Germinal center (tissue), 1 donor: ENCODE results near the gene CIRBP.

Source experiments
- DNase-seq: peaks from one replicate; pipeline ENCODE4 v3.0.0; 2012; ENCODE audit warnings: mixed read lengths, low spot score

CIRBP gene

DNA sequence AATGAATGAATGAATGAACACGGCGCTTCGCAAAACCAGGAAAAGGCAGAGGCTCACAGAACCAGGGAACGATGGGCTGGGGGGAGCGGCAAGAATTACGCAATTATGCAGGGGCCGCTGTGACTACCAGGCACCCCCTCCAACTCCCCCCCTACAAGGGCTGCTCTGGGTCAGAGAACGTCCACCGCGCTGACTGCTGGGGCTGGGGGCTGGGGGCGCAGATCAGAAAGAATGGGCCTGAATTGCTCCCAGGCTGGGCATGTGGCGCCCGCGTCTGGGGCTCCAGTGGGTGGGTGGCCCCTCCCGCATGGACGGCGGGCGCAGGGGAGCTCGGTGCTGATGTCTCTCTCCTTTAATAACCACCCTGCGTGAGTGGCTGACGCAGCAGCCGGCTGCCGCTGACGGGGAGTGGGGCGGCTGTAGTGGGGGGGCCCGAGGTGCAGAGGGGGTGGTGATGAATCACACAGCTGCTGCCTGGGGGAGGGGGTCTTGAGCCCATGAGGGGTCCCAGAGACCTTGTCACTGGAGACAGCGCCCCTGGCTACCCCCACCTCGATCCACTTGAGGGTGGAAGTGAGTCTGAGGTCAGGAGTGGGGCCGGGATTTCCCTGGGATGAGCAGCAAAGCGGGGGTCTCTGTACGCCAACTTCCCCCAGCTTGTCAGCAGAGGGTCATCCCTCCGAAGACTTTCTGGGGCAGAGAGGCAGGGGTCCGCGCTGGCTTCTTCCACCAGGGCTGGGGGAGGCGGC, 1.5 kb upstream of the CIRBP start:
- DNase-seq: no peak

DNA sequence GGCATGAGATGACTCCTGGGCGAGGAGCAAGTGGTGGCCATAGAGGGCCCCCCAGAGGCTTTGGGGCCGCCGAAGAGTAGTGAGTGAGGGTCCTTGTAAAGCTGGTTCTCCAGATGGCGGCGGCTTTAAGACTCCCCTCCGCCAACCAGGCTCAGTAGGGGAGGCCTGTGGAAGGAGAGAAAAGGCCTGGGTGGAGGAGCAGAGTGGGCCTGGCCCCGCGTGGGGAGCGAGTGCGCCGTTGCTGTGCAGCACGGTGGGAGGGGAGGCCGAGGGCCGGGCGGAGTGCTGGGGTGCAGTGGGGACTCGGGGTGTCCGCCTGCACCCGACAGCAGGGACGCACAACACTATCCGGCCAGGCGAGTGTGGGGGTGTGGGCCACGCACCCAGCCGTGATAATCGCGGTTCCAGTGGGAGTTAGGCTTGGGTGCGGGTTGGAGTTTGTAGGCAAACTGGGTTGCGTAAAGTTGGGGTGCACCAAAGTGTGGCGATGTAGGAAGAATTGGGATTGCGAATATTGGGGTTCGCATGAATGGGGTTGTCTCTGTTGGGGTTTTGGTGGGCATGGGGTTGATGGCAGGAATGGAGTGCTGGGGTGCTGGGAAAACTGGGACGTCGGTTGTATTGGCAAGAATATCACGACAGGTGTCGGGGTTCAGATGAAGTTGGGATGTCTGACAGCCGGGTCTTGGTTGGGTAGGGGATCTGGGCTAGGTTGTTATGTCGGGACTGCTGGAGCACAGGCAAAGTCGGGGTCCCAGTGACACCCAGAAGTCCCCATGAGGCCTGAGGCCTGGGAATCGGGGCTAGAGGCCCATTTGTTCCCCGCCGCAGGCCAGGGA, 687 bp upstream of the CIRBP start:
- DNase-seq: no peak

DNA sequence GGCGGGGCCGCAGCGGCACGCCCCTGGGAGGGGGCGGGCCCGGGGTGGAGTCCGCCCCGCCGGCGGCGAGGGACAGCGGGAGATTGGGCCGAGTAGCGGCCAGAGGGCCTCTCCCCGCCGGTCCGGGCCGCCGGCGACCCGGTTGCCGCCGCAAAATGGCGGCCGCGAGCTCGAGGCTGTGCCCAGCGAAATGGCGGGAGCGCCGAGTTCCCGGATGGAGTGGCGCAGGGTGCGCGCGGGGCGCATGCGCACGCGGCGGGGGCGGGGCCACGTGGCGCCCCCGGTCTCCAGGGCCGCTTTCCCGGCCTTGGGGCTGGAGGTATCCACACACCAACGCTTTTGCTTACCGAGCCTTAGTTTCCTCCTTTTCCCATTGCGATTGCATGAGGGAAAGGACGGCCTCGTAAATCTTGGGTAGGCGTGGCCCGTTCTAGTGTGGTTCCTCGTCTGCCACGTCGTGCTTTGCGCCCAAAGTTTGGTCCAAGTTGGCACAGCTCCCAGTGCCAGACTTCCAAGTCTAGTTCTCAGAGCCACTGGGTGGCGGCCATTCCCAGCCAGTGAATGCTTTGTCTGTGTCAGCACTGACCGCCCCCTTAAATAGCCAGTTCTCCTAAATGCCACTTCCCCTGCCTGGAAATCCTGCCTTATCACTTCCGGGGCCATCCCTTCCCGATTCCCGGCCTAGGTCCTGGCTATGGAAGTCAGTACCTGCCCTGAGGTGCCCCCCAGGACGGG, 513 bp downstream of the CIRBP start:
- DNase-seq: peak; percentile 88

DNA sequence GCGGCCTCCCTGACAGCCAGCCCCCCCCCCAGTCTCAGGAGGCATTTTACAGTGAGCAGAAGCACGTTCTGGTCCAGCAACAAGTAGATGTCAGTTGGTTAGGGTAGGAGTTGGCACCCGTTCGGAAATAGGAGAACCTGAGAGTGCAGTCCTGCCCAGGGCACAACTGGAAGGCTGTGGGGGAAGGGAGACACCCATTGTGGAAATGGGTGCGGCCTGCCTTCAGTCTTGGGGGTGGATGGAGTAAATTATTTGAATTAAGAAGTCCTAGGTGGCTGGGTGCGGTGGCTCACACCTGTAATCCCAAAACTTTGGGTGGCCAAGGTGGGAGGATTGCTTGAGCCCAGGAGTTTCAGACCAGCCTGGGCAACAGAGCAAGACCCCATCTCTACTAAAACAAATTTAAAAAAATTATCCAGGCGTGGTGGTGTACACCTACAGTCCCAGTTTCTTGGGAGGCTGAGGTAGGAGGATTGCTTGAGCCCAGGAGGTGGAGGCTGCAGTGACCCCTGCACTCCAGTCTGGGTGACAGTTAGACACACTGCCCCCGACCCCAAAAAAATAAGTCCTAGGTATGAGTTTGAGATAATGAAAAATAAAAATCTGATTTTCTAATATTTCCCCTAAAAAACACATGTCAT, 1.2 kb downstream of the CIRBP start:
- no peak for DNase-seq

DNA sequence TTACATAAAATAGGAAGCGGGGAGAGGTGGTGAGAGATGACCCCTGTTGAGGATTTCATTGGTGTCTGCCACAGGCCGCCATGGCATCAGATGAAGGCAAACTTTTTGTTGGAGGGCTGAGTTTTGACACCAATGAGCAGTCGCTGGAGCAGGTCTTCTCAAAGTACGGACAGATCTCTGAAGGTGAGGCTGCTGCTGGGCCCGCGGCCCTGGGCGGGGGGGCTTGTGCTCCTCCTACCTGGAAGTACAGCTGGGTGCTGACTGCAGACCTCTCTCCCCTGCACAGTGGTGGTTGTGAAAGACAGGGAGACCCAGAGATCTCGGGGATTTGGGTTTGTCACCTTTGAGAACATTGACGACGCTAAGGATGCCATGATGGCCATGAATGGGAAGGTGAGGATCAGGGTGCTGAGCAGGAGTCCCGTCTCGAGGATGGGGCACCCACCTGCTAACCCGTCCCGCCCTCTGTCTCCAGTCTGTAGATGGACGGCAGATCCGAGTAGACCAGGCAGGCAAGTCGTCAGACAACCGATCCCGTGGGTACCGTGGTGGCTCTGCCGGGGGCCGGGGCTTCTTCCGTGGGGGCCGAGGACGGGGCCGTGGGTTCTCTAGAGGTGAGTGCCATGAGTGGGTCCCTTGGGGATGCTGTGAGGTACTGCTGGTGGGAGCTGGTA, 1.9 kb downstream of the CIRBP start:
- no peak for DNase-seq

DNA sequence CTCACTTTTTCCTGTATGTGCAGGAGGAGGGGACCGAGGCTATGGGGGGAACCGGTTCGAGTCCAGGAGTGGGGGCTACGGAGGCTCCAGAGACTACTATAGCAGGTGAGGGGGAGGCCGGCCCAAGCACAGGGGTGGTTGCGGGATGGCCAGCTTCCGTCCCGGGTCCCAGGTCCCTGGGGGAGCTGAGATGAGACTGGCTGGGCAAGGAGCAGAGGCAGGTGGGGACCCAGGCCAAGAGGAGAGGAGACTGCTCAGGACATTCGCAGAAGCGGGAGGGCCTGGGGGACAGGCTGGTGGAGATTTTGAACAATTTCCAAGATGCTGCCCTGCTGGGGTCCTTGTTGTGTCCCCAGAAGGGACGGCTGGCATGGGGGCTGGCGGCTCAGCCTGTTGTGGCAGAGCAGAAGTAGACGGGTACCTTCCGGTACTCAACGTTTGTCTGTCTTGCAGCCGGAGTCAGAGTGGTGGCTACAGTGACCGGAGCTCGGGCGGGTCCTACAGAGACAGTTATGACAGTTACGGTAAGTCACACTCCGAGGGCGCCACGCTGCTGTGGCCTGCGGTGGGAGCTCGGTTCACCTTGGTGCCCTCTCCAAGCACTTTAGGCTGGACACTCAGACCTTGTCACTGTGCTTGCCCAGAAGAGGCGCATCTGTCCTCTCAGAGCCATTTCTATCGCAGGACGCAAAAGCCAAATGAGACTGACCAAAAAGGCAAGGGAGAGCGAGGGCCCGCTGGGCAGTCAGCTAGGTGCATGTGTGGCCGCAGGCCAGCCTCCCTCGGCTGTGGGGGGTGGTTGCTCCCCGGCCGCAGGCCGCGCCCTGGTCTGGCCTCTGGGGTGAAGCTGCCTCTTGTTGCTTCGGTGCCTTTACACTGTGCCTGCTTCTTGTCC, 2.6 kb downstream of the CIRBP start:
- DNase-seq: no peak

DNA sequence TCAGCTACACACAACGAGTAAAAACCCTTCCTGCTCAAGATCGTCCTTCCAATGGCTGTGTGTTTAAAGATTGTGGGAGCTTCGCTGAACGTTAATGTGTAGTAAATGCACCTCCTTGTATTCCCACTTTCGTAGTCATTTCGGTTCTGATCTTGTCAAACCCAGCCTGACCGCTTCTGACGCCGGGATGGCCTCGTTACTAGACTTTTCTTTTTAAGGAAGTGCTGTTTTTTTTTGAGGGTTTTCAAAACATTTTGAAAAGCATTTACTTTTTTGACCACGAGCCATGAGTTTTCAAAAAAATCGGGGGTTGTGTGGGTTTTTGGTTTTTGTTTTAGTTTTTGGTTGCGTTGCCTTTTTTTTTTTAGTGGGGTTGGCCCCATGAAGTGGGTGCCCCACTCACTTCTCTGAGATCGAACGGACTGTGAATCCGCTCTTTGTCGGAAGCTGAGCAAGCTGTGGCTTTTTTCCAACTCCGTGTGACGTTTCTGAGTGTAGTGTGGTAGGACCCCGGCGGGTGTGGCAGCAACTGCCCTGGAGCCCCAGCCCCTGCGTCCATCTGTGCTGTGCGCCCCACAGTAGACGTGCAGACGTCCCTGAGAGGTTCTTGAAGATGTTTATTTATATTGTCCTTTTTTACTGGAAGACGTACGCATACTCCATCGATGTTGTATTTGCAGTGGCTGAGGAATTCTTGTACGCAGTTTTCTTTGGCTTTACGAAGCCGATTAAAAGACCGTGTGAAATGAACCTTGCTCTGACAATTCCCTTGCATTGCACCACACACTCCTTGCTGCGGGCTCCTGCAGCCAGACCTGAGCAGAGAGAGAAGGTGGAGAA, 3.5 kb downstream of the CIRBP start:
- DNase-seq: no peak

DNA sequence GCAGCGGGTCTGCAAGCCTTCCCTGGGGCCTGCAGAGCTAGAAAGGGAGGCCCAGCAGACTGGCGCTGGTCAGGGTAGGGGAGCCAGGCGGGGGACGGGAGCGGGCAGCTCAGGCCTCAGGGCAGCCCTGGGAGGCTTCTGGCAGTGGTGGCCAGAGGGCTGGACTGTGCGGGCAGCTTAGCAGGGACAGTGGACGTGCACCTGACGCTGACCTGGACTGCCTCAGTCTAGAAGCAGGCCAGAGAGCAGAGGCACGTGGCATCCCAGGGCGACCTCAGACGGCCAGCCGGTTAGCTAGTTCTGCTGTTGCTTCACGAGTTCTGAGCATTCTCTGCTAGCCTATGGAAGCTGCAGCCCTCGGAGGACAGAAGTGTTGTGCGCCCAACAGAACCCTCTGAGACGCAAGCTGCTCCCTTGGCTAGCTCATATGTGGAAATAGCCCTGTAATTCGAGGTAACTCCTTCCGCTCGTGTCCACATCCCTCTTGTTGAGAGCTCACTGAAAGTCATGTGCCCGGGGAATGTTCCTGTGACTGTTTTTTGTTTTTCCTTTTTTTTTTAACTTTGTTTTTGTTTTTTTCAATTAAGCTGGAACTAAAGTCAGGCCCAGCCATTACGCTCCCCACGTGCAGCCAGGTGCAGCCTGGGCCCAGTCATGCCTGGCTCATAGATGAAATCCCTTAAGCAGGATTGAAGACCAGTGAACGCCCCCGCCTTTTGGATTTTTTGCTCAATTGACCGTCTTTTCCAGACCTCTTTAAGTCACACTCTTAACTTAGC, 4.3 kb downstream of the CIRBP start:
- no peak for DNase-seq

DNA sequence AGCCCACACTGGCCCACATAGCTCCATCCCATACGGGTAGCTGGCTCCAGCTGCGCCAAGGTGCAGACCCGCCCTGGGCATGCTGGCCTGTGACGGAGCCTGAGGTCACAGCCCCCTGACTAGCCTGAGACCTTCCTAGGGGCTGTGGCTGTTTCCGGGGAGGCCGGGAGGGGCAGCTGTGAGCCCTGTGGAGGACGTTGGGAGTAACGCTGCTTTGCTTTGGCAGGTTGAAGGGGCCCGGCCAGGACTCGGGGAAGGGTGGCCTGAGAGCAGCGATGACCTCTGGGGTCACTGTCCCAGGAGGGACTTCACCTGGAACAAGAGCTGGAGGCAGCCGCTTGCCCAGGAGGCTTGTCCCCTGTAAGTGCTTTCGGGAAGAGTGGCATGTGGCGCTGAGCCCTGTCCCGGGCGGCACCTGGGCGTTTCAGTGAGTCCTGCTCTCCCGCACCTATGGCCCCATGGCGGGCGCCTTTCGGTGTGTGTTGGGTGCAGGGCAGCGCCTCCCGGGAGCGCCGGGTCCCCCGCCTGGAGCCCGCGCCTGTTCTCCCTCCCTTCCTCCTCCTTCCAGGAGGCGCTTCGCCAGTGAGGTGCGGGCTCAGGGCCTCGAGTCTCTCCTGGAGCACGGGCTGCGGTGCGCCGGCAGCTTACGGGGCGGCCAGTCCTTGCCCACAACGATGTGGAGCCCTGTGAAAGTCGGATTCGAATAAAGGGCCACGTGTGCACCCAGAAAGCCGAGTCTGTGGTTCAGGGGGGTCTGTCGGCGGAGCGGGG, 5.1 kb downstream of the CIRBP start:
- no peak for DNase-seq

DNA sequence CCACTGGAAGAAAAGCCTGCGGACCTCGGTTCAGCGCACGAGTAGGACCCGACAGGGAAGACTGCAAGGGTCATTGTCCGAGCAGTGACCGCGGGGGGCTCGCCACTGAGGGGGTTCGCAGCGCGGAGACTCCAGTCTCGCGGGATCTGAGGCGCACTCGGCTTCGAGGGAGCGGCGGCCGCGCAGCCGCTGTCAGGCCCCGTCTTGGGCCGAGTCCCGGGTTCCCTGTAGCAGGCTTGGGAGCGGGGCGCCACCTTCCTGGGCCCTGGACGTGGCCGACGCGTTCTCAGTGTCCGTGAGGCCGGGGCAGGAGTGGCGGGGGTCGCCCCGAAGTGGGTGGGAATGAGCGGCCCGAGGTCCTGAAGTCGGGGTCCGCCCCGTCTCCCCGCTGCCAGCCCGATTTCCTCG, 5.7 kb downstream of the CIRBP start:
- DNase-seq: no peak

DNA sequence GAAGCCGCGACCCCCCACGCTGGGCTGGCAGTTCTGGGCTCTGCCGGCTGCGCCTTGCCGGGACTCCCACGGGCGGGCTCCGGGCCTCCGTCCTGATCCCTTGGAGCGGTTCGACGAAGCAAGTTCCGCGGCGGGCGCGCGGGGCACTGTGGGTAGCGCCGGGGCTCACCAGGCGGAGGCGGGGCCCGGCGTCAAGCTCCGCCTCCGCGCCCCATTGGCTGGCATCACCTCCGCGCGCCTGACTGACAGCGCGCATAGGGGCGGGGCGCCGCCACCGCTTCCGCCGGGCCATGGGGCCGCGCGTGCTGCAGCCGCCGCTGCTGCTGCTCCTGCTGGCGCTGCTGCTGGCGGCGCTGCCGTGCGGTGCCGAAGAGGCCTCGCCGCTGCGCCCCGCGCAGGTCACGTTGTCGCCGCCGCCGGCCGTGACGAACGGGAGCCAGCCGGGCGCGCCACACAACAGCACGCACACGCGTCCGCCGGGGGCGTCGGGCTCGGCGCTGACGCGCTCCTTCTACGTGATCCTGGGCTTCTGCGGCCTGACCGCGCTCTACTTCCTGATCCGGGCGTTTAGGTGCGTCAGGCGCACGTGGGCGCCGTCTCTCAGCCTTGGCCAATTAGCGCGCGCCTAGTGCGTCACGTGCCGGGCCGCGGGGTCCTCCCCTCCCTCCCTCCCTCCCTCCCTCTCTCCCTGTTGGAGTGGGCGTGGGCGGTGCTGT, 6.3 kb downstream of the CIRBP start, which contains the start of gene FAM174C:
Gene FAM174C, plus strand, starts transcription at position 271 of the 716 bp plus-strand sequence. Its CDS starts 20 bp downstream, at position 291.
- DNase-seq: peak; percentile 95

DNA sequence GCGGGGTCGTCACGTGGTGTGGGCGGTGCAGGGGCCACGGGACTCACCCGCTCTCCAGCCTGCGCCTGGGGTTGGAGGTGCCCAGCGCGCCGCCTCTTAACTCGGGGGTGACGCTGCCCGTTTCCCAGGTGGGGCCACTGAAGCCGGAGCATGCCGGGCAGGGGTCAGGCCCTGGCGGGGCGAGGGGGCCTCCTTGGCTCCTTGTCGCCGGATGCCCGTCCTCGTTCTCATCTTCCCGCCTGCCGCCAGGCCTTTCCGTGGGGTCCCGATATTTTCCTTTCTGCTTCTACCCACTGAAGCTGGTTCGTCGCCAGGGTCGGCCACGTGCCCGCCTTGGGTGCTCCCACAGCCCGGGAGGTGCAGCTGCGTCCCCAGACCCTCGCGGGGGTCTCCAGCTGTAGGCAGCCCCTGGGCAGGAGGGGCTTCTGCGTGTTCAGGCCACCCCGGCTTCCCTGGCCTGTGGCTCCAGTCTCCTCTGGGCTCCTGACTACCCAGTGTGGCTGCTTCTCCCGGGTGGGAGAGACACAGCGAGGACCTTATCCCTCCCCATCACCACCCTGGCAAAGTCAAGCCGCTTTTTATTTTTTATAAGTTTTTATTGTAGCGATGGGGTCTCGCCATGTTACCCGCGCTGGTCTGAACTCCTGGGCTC, 7.0 kb downstream of the CIRBP start:
- DNase-seq: no peak

DNA sequence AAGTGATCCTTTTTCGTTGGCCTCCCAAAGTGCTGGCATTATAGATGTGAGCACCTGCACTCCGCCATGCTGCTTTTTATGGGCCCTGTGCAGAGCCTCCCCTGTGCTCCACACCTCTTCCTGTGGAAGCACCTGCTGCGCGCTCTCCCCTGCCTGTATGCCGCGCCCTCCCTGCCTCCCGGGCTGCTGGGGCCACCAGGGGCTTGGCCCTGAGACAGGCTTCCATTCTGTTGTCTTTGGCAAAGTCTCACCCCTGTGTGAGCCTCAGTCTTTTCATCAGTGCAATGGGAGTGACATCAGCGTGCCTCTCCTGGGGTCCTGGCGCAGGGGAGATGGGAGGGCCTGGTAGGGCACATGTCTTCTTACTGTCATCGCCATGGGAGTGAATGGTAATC, 7.5 kb downstream of the CIRBP start:
- no peak for DNase-seq

DNA sequence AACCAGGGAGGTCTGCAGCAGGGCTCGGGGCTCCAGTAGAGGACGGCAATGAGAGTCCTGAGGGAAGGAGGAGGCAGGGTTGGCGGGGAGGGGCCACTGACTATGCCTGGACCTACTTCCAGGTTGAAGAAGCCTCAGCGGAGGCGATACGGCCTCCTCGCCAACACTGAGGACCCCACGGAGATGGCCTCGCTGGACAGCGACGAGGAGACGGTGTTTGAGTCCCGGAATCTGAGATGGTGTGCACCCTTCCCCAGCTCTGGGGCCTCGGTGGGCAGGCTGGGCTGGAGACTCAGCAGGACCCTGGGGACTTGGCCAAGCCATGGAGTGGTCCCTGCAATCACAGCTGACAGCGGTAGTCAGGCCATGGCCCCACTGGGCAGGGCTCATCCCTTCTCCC, 7.9 kb downstream of the CIRBP start:
- no peak for DNase-seq

DNA sequence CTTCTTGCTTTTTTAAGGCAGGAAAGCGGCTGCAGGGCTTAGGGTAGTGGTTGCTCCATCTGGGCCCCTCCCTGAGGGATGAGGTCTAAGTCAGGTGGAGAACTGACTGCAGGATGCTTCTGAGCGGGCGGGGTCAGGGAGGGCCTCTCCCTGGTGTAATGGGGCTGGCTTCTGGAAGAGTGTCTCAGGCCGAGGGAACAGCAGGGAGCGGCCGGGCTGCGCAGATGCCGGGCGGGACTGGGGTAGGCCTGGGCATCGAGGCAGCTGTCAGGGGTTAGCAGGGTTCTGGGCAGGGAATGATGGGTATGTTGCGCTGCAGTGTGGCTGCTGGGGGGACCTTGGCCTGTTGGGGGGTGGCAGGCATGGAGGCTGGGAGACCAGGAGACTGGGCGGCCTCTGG, 8.9 kb downstream of the CIRBP start:
- no peak for DNase-seq

DNA sequence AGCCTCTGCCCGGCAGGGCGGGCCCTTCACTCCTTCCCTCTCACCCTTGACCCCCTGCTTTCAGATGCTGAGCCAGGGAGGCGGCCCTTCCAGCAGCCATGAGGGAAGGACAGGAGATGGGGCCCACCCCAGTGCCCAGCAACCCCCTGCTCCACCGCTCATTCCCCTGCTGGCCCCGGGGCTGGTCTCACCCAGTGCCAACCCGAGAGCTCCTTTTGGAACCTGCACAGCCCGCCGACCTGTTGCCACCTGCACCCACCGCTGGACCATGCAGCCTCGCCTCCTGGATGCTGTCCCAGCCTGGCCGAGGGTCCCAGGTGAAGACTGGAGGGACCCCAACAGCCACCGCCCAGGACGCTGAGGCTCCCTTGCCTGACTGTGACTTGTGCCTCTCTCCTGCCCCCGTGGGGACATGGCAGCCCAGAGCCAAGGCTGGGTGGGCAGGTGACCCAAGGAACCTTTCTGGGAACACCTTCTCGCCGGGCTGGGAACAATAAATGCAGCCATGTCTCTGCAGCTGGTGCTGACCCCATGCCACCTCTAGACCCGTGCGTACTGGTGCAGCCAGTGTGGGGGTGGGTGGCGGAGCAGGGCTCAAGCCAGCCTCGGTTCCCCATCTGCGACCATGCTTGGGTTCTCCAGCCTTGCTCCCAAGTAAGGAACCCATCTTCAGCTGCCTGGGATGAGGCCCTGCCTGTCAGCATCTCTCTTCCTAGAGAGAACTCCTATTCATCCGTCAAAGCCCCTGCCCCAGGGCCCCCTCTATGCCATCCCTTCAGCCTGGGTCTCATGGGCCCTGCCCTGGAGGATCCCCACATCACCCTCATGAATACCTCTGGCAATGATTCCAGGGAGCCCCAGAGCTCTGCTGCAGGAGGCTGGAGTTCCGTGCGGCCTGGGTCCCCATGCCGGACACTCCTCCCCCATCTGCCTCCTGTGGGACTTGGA, 9.9 kb downstream of the CIRBP start:
- DNase-seq: no peak
